Measurements from ENCODE around the gene SYT8. TPM values are rescaled to one million over a fixed set of nuclear protein-coding genes. Genes with fewer than 3 reads are reported as not detected.
"Not testable (repeated sequence)": the region's sequence is repeated elsewhere in the genome, so short reads cannot be mapped to it uniquely, and the experiment has no call there.

The SYT8 gene
- total RNA-seq, 2 experiments from 2014 or later, result not detected

GRCh38 chr11:1872267-1872985, 37.6 kb downstream of the SYT8 start:
- ATAC-seq, result no peak
- CTCF ChIA-PET, result interaction anchor here (2.3 kb wide), 1 partner anchor 10 kb away, joined by 8 read pairs; no protein-coding TSS in a partner anchor
- H3K9me3 Mint-ChIP-seq (ENCODE audit: insufficient read depth), result no peaks in the 10 kb centered on the region
- POLR2A ChIA-PET, result no interaction called here
- H3K36me3 Mint-ChIP-seq (ENCODE audit: low read depth), result peaks cover 19% of the 10 kb centered on the region
- H3K4me1 Mint-ChIP-seq (ENCODE audit: low read depth), result peaks cover 53% of the 10 kb centered on the region
- peak overlapping the region; percentile 17 for H3K27ac Mint-ChIP-seq
- no peak for DNase-seq
- H3K27me3 Mint-ChIP-seq (ENCODE audit: low read depth), result no peaks in the 10 kb centered on the region
- H3K4me3 Mint-ChIP-seq, result no peak overlapping the region

DNA sequence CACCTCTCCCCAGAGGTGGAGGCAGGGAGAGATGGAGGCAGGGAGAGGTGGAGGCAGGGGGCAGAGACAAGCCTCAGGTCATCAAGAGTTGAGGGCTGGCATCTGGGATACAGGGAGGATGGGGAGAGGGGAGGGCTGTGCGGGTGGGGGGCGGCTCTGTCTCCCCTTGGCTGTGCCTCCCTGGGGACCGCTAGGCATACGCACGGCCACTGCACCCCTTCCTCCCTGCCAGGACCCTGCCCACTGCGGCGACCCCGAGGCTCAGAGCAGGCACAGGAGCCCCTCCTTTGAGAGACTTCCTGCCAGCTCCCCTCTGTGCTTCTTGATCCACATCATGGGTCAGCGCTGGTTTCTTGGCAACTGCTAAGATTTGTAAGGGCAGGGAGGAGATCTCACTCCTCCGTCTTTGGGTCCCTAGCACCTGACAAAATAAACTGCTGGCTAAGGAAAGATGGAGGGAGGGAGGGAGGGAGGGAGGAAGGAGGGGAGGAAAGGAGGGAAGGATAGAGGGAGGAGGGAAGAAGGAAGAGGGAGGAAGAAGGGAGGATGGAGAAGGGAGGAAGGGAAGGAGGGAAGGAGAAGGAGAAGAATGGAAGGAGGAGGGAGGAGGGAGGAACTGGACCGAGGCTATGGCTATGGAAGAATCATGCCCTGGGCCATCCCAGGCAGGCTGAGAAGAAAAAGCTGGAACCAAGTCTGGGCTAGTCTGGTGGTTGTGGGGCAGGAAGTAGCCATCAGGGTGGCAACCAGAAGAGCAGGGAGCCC, 38.4 kb downstream of the SYT8 start:
- peaks cover 51% of the 10 kb centered on the region for H3K4me1 Mint-ChIP-seq (ENCODE audit: low read depth)
- no peaks in the 10 kb centered on the region for H3K9me3 Mint-ChIP-seq (ENCODE audit: insufficient read depth)
- CTCF ChIA-PET, result interaction anchor here (2.3 kb wide), 1 partner anchor 9 kb away, joined by 8 read pairs; no protein-coding TSS in a partner anchor

GRCh38 chr11:1873813-1874150, 39.0 kb downstream of the SYT8 start:
- peaks cover 51% of the 10 kb centered on the region for H3K4me1 Mint-ChIP-seq (ENCODE audit: low read depth)
- H3K27me3 Mint-ChIP-seq (ENCODE audit: low read depth), result not testable (repeated sequence)

More for the DNA sequence above, 38.4 kb downstream of the SYT8 start:
- ATAC-seq (no peak), DNase-seq (no peak)
- POLR2A ChIA-PET, result no interaction called here
- Mint-ChIP-seq H3K27me3 (ENCODE audit: low read depth) (no peaks in the 10 kb centered on the region), H3K36me3 (ENCODE audit: low read depth) (peaks cover 17% of the 10 kb centered on the region), H3K4me3 (no peak overlapping the region), H3K27ac (peak overlapping the region; percentile 17)

GRCh38 chr11:1874441-1875092, 39.8 kb downstream of the SYT8 start:
- ATAC-seq; POLR2A ChIA-PET; H3K27me3 Mint-ChIP-seq (ENCODE audit: low read depth); DNase-seq; H3K4me3 Mint-ChIP-seq; H3K27ac Mint-ChIP-seq; H3K9me3 Mint-ChIP-seq (ENCODE audit: insufficient read depth): not testable (repeated sequence)
- Mint-ChIP-seq H3K36me3 (ENCODE audit: low read depth) (peaks cover 12% of the 10 kb centered on the region), H3K4me1 (ENCODE audit: low read depth) (peaks cover 43% of the 10 kb centered on the region)
- CTCF ChIA-PET, result interaction anchor here (1.1 to 2.3 kb wide), 2 partner anchors 8 to 74 kb away, joined by 3 to 8 read pairs; no protein-coding TSS in a partner anchor

More at GRCh38 chr11:1873813-1874150, 39.0 kb downstream of the SYT8 start:
- H3K27ac Mint-ChIP-seq; H3K4me3 Mint-ChIP-seq; H3K9me3 Mint-ChIP-seq (ENCODE audit: insufficient read depth); ATAC-seq; DNase-seq; POLR2A ChIA-PET: not testable (repeated sequence)
- CTCF ChIA-PET, result interaction anchor here (2.3 kb wide), 1 partner anchor 9 kb away, joined by 8 read pairs; no protein-coding TSS in a partner anchor
- H3K36me3 Mint-ChIP-seq (ENCODE audit: low read depth), result peaks cover 16% of the 10 kb centered on the region

DNA sequence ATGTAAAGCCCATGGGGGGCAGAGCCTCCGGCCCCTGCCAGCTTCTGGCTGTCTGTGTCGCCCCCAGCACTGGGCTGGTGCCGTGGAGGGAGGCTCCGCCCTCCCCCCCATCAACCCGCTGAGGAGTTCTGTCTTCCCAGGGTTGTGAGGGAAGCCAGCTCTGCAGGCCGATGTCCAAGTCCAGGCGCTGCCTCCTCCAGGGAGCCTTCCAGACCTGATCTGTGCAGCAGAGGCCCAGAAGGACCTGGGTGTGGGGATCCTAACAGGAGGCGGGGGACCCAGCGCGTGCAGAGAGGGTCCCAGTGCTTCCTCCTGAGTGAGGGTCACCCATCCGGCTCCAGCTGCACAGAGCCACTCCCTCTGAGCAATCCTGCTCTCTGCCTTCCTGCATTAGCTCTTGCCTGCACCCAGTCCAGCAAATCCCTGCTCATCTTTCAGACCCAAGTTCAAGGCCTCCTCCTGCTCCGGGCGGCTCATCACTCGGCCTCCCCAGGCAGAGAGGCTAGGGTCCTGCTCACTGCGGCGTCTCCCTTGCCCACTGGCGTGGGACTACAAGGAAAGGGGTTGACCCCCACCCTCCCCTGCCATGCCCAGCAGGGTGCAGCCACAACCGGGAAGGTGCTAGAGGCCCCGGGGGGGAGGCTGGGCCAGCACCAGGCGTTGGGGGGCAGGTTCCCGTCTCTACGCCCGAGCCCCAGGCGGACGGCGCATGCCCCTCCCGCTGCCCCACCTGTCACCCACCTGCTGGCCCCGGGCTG, 40.5 kb downstream of the SYT8 start:
- H3K4me1 Mint-ChIP-seq (ENCODE audit: low read depth), result peaks cover 39% of the 10 kb centered on the region
- DNase-seq, result no peak
- no peaks in the 10 kb centered on the region for H3K9me3 Mint-ChIP-seq (ENCODE audit: insufficient read depth)
- no peak overlapping the region for H3K4me3 Mint-ChIP-seq
- ChIA-PET POLR2A (no interaction called here), CTCF (interaction anchor here (1.1 to 1.3 kb wide), 2 partner anchors 74 to 236 kb away, joined by 3 read pairs; no protein-coding TSS in a partner anchor)
- no peak for ATAC-seq
- H3K36me3 Mint-ChIP-seq (ENCODE audit: low read depth), result peaks cover 8% of the 10 kb centered on the region
- H3K27ac Mint-ChIP-seq, result no peak overlapping the region
- no peaks in the 10 kb centered on the region for H3K27me3 Mint-ChIP-seq (ENCODE audit: low read depth)

GRCh38 chr11:1875851-1876301, 41.1 kb downstream of the SYT8 start:
- ChIA-PET CTCF (interaction anchor here (0.7 to 1.4 kb wide), 5 partner anchors 12 to 237 kb away, joined by 3 to 4 read pairs (median 3); no protein-coding TSS in a partner anchor), POLR2A (interaction anchor here (1.0 kb wide), 1 partner anchor 13 kb away, joined by 3 read pairs; no protein-coding TSS in a partner anchor)
- H3K36me3 Mint-ChIP-seq (ENCODE audit: low read depth), result not testable (repeated sequence)

DNA sequence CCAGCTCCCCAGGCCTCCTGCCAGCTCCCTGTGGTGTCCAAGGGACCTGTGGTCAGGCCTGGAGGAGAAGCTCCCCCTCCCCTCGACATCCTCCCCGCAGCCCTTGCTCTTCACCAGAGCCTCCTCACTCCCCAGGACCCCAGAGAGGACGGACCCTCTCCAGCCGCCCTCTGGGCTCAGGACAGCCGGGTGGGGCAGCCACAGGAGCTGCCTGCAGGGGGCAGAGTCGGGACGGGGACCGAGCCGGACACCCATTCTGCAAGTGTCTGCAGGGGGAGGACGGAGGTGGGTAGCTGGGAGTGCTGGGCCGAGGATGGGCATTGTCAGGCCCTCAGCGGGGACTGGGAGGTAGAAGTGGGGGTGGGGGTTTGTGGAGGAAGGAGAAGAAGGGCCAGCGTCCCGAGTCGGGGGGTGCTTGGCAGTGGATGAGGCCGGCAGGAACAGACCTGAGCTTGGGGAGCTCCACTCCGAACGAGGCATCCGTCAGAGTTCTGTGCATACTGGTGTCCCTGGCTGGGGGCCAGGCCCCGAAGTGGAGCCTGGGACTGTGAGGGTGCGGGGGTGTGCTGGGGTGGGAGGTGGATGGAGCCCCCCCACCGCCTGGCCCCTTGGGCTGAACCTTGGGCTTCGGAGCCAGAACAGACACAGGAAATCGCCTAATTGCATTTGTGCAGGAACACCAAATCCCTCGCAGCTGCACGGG, 41.7 kb downstream of the SYT8 start:
- Mint-ChIP-seq H3K9me3 (ENCODE audit: insufficient read depth) (no peaks in the 10 kb centered on the region), H3K36me3 (ENCODE audit: low read depth) (no peaks in the 10 kb centered on the region), H3K27me3 (ENCODE audit: low read depth) (no peaks in the 10 kb centered on the region), H3K4me1 (ENCODE audit: low read depth) (peaks cover 28% of the 10 kb centered on the region), H3K27ac (no peak overlapping the region), H3K4me3 (no peak overlapping the region)
- CTCF ChIA-PET, result interaction anchor here (0.7 to 1.4 kb wide), 5 partner anchors 11 to 237 kb away, joined by 3 to 4 read pairs (median 3); no protein-coding TSS in a partner anchor
- POLR2A ChIA-PET, result interaction anchor here (0.6 to 1.0 kb wide), 2 partner anchors 12 to 1128 kb away, joined by 3 to 4 read pairs; no protein-coding TSS in a partner anchor
- no peak for DNase-seq
- no peak for ATAC-seq

More at GRCh38 chr11:1875851-1876301, 41.1 kb downstream of the SYT8 start:
- not testable (repeated sequence) for H3K27ac Mint-ChIP-seq; ATAC-seq; H3K9me3 Mint-ChIP-seq (ENCODE audit: insufficient read depth); H3K27me3 Mint-ChIP-seq (ENCODE audit: low read depth); DNase-seq; H3K4me3 Mint-ChIP-seq
- peaks cover 33% of the 10 kb centered on the region for H3K4me1 Mint-ChIP-seq (ENCODE audit: low read depth)

DNA sequence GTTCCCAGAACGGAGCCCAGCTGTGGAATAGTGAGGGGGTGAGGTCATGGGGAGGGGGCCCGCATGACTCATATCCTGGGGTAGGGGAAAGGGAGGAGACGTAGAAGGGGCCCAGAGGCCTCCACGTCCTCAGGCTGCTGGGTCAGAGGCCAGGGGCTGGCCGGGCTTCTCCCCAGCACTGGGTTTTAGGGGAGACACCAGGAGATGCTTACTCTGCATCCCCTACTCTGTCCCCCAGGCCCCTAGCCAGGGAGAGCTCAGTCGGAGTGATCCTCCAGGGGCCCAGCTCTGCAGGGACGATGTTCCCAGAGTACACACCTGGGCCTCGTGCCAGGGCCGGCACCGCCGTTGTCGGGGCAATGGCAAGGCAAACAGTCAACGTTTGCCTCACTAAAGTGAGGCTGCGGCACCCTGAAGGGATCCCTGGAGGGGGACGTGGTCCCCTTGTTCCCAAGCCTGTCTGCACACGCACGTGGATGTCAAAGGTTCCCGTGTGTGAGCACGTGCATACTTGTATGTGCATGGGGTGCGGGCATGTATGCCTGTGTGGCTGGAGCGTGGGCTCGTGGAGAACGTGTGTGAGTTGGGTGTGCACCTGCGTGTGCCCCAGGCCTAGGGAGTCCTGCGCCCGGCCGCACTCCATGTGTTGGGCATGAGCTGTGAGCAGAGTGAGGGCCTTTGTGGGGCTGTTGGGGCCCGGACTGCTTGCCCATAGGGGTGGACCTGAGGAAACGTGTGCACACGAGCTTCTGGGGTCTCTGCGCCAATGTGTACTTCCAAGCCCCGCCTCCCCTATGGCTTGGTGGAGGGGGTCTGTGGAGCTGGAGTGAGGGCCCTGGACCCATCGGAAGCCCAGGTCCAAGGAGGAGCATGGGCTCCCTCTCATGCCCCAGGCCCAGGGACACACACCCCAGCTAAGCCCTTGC, 42.7 kb downstream of the SYT8 start:
- ChIA-PET POLR2A (no interaction called here), CTCF (interaction anchor here (1.2 to 1.4 kb wide), 2 partner anchors 10 to 124 kb away, joined by 3 to 4 read pairs; no protein-coding TSS in a partner anchor)
- H3K4me3 Mint-ChIP-seq, result no peak overlapping the region
- no peaks in the 10 kb centered on the region for H3K27me3 Mint-ChIP-seq (ENCODE audit: low read depth)
- peaks cover 24% of the 10 kb centered on the region for H3K4me1 Mint-ChIP-seq (ENCODE audit: low read depth)
- H3K9me3 Mint-ChIP-seq (ENCODE audit: insufficient read depth), result no peaks in the 10 kb centered on the region
- ATAC-seq (no peak), DNase-seq (no peak)
- H3K36me3 Mint-ChIP-seq (ENCODE audit: low read depth), result no peaks in the 10 kb centered on the region
- H3K27ac Mint-ChIP-seq, result no peak overlapping the region

DNA sequence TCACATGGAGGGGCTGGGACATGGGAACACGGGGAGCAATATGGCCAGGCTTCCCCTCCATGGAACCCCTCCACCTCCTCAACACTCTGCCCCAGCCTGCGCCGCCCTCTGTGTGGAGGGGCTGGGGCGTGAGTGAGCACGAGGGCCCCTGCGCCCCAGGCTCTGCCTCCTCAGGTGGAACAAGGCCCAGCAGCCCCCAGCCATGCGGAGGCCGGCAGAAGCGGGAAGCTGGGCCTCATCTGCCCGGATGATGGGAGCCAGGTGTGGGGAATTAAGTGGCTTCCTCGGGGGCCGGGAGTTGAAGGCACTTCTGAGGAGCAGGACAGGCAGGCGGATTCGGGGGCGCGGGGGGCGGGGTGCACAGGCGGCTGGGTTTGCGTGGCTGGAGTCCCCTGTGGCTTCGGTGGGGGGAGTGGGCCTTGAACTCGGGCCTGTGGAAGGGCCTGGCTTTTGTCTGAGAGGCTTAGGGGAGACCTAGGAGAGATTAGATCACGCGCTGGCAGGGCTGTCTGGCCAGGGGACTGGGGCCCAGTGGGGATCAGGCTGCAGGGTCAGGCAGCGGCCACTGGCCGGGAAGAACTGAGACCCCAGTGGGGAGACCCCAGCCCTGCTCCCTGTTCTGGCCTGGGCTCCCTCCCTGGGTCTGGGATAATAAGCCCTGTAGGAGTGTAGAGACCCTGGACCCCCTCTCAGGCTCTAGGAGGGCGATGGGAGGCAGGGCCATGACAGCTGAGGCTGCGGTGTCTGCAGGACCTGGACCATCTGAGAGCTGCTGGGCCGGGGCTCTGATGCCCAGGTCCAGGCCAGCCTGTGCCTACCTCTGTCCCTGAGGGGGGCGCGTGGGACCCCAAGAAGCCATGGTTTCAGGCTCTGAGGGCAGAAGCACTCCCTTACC, 43.6 kb downstream of the SYT8 start:
- no peaks in the 10 kb centered on the region for H3K27me3 Mint-ChIP-seq (ENCODE audit: low read depth)
- CTCF ChIA-PET, result no interaction called here
- POLR2A ChIA-PET, result interaction anchor here (0.9 kb wide), 1 partner anchor 44 kb away, joined by 3 read pairs; no protein-coding TSS in a partner anchor
- no peaks in the 10 kb centered on the region for H3K36me3 Mint-ChIP-seq (ENCODE audit: low read depth)
- DNase-seq (no peak), ATAC-seq (no peak)
- H3K9me3 Mint-ChIP-seq (ENCODE audit: insufficient read depth), result no peaks in the 10 kb centered on the region
- no peak overlapping the region for H3K4me3 Mint-ChIP-seq
- no peak overlapping the region for H3K27ac Mint-ChIP-seq
- H3K4me1 Mint-ChIP-seq (ENCODE audit: low read depth), result peaks cover 21% of the 10 kb centered on the region

Measured in activated CD8-positive, alpha-beta T cell treated with anti-CD3 and anti-CD28 coated beads, Interleukin-2, amount 10 ng/mL, durations not matched to agents 7 days and 5 days (primary cell).